Right lobe of liver (tissue), 4 donors: Measurements from ENCODE around the gene PLCE1.

Experiments
- CTCF ChIP-seq, 4 donors: fragments of 200-600 bp in 3 of 4; fragments of 450-650 bp in 1 of 4; IDR thresholded peaks; one replicate each; pipeline versions ENCODE4 v1.5.1 to v1.8.0; 2016 to 2022; ENCODE audit warnings: antibody characterized with exemption in 4 of 4, mild to moderate bottlenecking in 2 of 4
- POLR2A ChIP-seq: fragments of 450-650 bp; IDR thresholded peaks from one replicate; pipeline ENCODE4 v1.6.1; 2017; ENCODE audit warnings: antibody characterized with exemption, mild to moderate bottlenecking
- donor health status: DM: no; HTN: no; CAD: no.
- donor health status: DM: no; HTN: no; CAD: no.
- donor health status: DM: no; HTN: yes; CAD: no.

- TF ChIP-seq CTCF (IDR thresholded peaks at IDR 0.05) = peak in 1 of 4 donors; percentile 34
- TF ChIP-seq POLR2A = peak; percentile 10
Measured at GRCh38 chr10:93993782-93994437, at the start of gene PLCE1.
